Right lobe of liver (tissue), 6 donors: ENCODE measurements around the gene HCAR2. TPM values are rescaled to one million over a fixed set of nuclear protein-coding genes. Genes with fewer than 3 reads are reported as not detected.
"Not testable (repeated sequence)": the region's sequence is repeated elsewhere in the genome, so short reads cannot be mapped to it uniquely, and the experiment has no call there.

Experiments
- ATAC-seq, 4 donors: fragments of 200-7000 bp; cut with Tn5 transposase; one replicate each; pipeline ENCODE4 v1.9.1; 2020; ENCODE audit warnings: mild to moderate bottlenecking in 4 of 4, moderate library complexity in 4 of 4
- DNase-seq, 3 donors: peaks; one replicate each; pipeline ENCODE4 v3.0.0-alpha.2; 2020
- H3K27ac ChIP-seq, 3 donors: fragments of 200-600 bp; one replicate each; pipeline ENCODE4 v1.8.0; 2022
- H3K27me3 ChIP-seq, 2 donors: fragments of 200-600 bp; one replicate each; pipeline ENCODE4 v1.8.0; 2022
- H3K36me3 ChIP-seq, 4 donors: fragments of 200-600 bp; sonication (generic) in 1 of 4; one replicate each; pipeline versions ENCODE4 v1.5.1 to v1.8.0; 2017 to 2022; ENCODE audit warnings: control low read depth in 1 of 4
- H3K4me1 ChIP-seq, 4 donors: fragments of 200-600 bp; sonication (generic) in 1 of 4; one replicate each; pipeline versions ENCODE4 v1.5.1 to v1.8.0; 2017 to 2022; ENCODE audit warnings: control low read depth in 1 of 4
- H3K4me3 ChIP-seq, 3 donors: fragments of 200-600 bp; one replicate each; pipeline ENCODE4 v1.8.0; 2022
- H3K9me3 ChIP-seq, 4 donors: fragments of 200-600 bp; sonication (generic) in 1 of 4; one replicate each; pipeline versions ENCODE4 v1.5.1 to v1.8.0; 2017 to 2022; ENCODE audit warnings: control low read depth in 1 of 4
- CTCF ChIP-seq, 4 donors: fragments of 200-600 bp in 3 of 4; fragments of 450-650 bp in 1 of 4; IDR thresholded peaks; one replicate each; pipeline versions ENCODE4 v1.5.1 to v1.8.0; 2016 to 2022; ENCODE audit warnings: antibody characterized with exemption in 4 of 4, mild to moderate bottlenecking in 2 of 4
- POLR2A ChIP-seq: fragments of 450-650 bp; IDR thresholded peaks from one replicate; pipeline ENCODE4 v1.6.1; 2017; ENCODE audit warnings: antibody characterized with exemption, mild to moderate bottlenecking
- WGBS: methylation state at CpG from one replicate; pipeline ENCODE4 v1.1.6; 2018; ENCODE audit warnings: low coverage, low lambda C conversion rate; ENCODE audit not compliant: insufficient coverage; ENCODE audit errors: missing lambda C conversion rate; 5-methylcytosine and 5-hydroxymethylcytosine counted together
- intact Hi-C, 2 donors: fragments of 100-400 bp; cut with DNase I; formaldehyde crosslinking; loops; one replicate each; pipeline versions ENCODE4 v1.11.2 to v1.14.1; 2022
- total RNA-seq, 6 experiments: library from RNA; depleted of rRNA in 2 of 6; stranded (reverse); fragments of >200 nt in 2 of 6; fragmentation: NEBNext Ultra II Directional in 3 of 6; extraction: Animal tissue kit (Norgen Biotek cat#: 25700) in 3 of 6; gene quantifications; one replicate each; pipeline versions ENCODE4 v1.1.0 to v1.2.4, GENCODE V29; 2016 to 2023
- donor health status: DM: no; HTN: yes; CAD: no.
- donor health status: DM: no; HTN: no; CAD: no.
- donor health status: DM: no; HTN: no; CAD: no.
- donor health status: DM: no; HTN: yes; CAD: no.
- donor health status: DM: no; HTN: yes; CAD: no.

The HCAR2 gene
- total RNA-seq, 6 experiments from 2014 or later = 0.14 to 4.5 (median 0.41) TPM; not detected in 2

- no peaks in the 10 kb centered on the region for H3K36me3 ChIP-seq
- H3K27ac ChIP-seq = no peak overlapping the region
- intact Hi-C loops = no loop called here
- no peak for DNase-seq
- ATAC-seq = no peak
- TF ChIP-seq CTCF (IDR thresholded peaks at IDR 0.05) (no peak), POLR2A (no peak)
- no peaks in the 10 kb centered on the region for H3K4me1 ChIP-seq
- 86% methylated on average over 3 of the region's 3 CpGs for WGBS
- no peak overlapping the region for H3K4me3 ChIP-seq
- H3K9me3 ChIP-seq = no peaks in the 10 kb centered on the region
- no peaks in the 10 kb centered on the region for H3K27me3 ChIP-seq
Observed at GRCh38 chr12:122661938-122662337, 41.2 kb downstream of the HCAR2 start.

GRCh38 chr12:122661246-122661645 is 41.9 kb downstream of the HCAR2 start:
- TF ChIP-seq POLR2A (no peak), CTCF (IDR thresholded peaks at IDR 0.05) (no peak)
- no peak overlapping the region for H3K4me3 ChIP-seq
- no peak for ATAC-seq
- intact Hi-C loops = no loop called here
- H3K36me3 ChIP-seq = no peaks in the 10 kb centered on the region
- H3K9me3 ChIP-seq = no peaks in the 10 kb centered on the region
- no peak for DNase-seq
- no peaks in the 10 kb centered on the region for H3K4me1 ChIP-seq
- H3K27me3 ChIP-seq = no peaks in the 10 kb centered on the region
- WGBS = 77% methylated on average over 13 of the region's 16 CpGs
- no peak overlapping the region for H3K27ac ChIP-seq

GRCh38 chr12:122659579-122659978 is 43.6 kb downstream of the HCAR2 start:
- Histone ChIP-seq H3K9me3 (no peaks in the 10 kb centered on the region), H3K36me3 (no peaks in the 10 kb centered on the region), H3K27me3 (no peaks in the 10 kb centered on the region), H3K4me1 (no peaks in the 10 kb centered on the region), H3K27ac (no peak overlapping the region), H3K4me3 (no peak overlapping the region)
- intact Hi-C loops = no loop called here
- DNase-seq = no peak
- TF ChIP-seq POLR2A (no peak), CTCF (IDR thresholded peaks at IDR 0.05) (no peak)
- WGBS = 85% methylated on average over 6 of the region's 6 CpGs
- ATAC-seq = peak in 1 of 4 donors; percentile 17

GRCh38 chr12:122656298-122656697 is 46.9 kb downstream of the HCAR2 start:
- no peaks in the 10 kb centered on the region for H3K4me1 ChIP-seq
- no peak for DNase-seq
- intact Hi-C loops = no loop called here
- no peaks in the 10 kb centered on the region for H3K9me3 ChIP-seq
- H3K36me3 ChIP-seq = no peaks in the 10 kb centered on the region
- H3K27ac ChIP-seq = no peak overlapping the region
- TF ChIP-seq POLR2A = no peak
- no peak for TF ChIP-seq CTCF (IDR thresholded peaks at IDR 0.05)
- H3K4me3 ChIP-seq = no peak overlapping the region
- H3K27me3 ChIP-seq = no peaks in the 10 kb centered on the region
- ATAC-seq = no peak
- WGBS = 90% methylated on average over 3 of the region's 3 CpGs

GRCh38 chr12:122653291-122653690 is 49.9 kb downstream of the HCAR2 start:
- H3K27me3 ChIP-seq, H3K36me3 ChIP-seq, H3K9me3 ChIP-seq, H3K4me3 ChIP-seq, DNase-seq, ATAC-seq, H3K4me1 ChIP-seq, H3K27ac ChIP-seq, intact Hi-C loops: not testable (repeated sequence)
- 94% methylated on average over 5 of the region's 8 CpGs for WGBS
